Cardiac septum (tissue), 1 donor: ENCODE data around the gene CCDC88B. TPM values are rescaled to one million over a fixed set of nuclear protein-coding genes. Genes with fewer than 3 reads are reported as not detected.

Experiments
- DNase-seq: peaks from one replicate; pipeline ENCODE4 v3.0.0-alpha.2; 2020; ENCODE audit warnings: low spot score
- intact Hi-C: fragments of 100-400 bp; cut with DNase I; formaldehyde crosslinking; loops from one replicate; pipeline ENCODE4 v1.14.0; 2022
- total RNA-seq: library from RNA; stranded (reverse); fragmentation: NEBNext Ultra II Directional; extraction: Animal tissue kit (Norgen Biotek cat#: 25700); gene quantifications from one replicate; pipeline ENCODE4 v1.2.1, GENCODE V29; 2021
- donor health status: DM: no; HTN: no; CAD: no.

The CCDC88B gene
- total RNA-seq, 1 donor from 2014 or later: 6.3 TPM

GRCh38 chr11:64371201-64371600, 31.2 kb downstream of the CCDC88B start:
- no peak for DNase-seq
- intact Hi-C loops: no loop called here

GRCh38 chr11:64372021-64372420, 32.0 kb downstream of the CCDC88B start:
- DNase-seq: no peak
- intact Hi-C loops: no loop called here

DNA sequence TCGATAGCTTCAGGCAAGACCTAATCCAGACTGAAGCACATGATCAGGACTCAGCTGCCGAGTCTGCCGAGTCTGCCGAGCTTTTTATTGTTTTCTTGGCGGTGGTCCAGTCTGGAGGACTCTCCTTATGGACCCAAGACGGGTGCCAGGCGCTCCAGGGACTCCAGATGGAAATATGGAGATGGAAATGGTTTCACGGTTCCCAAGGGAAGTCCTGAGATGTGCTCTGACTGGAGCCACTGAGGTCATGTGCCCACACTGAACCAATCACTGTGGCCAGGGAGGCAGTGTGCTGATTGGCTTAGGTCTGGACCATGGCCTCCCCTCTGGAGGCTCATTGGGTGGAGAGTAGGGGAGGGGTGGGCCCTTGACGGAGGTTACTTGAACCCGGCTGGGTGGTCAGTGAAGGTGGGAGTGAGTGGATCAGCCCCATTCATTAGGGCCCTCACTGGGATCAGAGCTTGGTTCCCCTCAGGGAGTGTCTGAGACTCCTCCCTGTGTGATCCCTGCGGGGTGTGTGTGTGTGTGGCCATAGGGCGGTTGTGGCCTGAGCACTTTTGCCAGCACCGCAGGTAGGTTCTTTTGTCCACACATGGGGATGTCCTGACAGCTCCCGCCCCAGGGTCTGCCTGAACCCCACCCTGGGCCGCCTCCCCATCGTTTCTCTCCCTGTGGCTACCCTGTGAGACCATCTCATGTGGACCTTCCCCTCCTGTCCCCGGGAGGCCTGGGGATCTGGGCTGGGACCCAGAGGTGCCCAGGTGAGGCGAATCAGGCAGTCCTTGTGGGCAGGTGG, 33.0 kb downstream of the CCDC88B start:
- DNase-seq: no peak
- intact Hi-C loops: no loop called here

DNA sequence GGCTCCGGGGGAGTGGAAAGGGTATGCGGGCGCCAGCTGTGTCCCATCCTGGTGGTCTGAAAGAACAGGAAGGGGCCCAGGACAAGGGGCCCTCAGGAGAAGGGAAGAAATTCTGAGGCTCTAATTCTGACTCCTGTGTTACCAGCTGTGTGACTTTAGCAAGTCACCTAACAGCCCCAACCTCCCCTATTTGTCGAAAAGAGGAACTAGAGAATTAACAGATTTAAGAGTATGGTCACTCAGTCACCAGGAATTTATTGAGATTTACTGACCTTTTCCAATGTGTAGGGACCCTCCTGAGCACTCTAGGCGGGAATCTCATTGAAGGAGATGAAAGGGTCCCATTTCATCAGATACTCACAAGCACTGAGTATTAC, 33.6 kb downstream of the CCDC88B start:
- DNase-seq: no peak

GRCh38 chr11:64376071-64376470, 36.1 kb downstream of the CCDC88B start:
- DNase-seq: no peak
- intact Hi-C loops: no loop called here

More for the DNA sequence above, 33.6 kb downstream of the CCDC88B start:
- intact Hi-C loops: no loop called here

GRCh38 chr11:64378335-64378880, 38.4 kb downstream of the CCDC88B start:
- DNase-seq: no peak
- intact Hi-C loops: no loop called here

DNA sequence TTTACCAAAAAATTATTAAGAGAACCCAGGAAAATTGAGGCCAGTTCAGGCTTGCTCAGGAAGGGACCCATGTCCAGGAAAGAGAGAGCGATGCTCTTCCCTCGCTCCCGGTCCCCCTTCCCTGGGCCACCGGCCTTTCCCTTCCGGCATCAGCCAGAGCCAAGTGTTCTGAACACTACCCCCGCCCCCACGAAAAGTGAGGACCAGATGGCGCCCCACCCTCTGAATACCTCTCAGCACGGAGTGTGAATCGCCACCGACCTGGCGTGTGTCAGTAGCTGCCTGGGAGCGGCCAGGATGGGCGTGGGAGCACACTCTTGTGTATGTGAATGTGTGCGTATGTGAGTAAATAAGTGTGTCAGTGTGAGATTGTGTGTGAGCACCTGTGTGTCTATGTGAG, 39.2 kb downstream of the CCDC88B start:
- no peak for DNase-seq
- intact Hi-C loops: no loop called here

DNA sequence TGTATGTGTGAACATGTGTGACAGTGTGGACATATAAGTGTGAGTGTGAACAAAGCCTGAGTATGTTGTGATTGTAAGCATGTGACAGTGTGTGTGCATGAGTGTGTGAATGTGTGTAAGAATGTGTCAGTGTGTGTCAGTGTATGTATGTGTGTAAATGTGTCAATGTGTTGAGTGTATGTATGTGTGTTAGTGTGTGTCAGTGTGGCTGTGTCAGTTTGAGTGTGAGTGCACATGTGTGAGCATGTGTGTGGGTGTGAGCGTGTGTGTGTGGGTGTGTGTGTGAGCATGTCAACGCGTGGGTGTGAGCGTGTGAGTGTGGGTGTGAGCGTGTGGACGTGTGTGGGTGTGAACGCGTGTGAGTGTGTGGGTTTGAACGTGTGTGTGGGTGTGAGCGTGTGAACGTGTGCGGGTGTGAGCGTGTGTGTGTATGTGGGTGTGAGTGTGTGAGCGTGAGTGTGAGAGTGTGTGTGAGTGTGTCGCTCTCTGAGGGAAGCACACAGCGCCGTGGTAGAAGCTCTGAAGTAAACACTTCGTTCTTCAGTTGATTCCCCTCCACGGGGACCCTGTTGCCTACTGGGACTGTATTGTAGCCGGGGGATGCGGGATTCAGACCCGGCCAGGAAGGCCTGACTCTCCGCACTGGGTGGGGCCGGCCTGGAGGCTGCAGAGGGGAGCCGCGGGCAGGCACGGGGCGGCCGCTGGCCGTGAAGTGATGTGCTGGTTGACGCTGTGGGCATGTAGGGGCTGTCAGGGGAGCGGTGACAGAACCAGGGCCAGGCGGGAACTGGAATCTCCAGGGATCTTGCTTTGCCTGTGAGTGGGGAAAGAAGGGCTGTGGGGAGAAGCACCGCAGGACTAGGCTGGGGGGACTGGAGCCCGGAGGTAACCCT, 40.1 kb downstream of the CCDC88B start:
- DNase-seq: no peak
- intact Hi-C loops: no loop called here

- intact Hi-C loops: no loop called here
- no peak for DNase-seq
These were observed 41.3 kb downstream of the CCDC88B start for GRCh38 chr11:64381350-64381749.

DNA sequence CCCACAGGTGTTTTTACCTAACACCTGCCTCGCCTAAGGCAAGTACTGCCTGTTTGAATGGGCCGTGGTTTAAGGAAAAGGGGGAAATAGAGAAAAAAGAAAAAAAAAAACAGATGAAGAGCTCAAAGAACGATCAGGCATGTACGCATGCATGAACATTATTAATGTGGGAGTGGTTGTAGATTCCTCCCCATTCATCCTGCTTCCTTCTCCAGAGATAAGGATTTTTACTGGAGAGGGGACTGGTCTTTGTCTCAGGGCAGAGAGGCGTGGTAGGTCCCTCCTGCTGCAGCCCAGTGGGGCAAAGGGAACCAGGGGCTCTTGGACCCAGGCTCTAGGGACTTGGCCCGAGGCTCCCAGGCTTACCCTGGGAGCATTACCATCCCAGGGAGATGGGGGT, 42.0 kb downstream of the CCDC88B start:
- DNase-seq: no peak

DNA sequence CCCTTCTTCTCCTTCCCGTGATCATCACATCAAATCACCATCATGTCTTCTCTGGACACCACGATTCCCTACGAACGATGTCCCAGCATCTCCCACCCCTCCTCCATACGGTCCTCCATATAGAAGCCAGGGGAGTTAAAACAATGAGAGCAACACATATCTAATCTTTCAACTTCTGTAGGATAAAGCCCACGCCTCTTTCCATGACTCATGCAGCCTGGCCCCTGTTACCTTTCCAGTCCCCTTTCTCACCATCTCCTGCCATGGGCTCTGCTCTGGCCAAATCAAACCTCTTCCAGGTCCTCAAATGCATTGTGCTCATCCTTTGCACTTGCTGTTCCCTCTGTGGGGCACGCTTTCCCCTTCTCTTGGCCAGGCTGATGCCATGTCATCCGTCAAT, 42.6 kb downstream of the CCDC88B start:
- no peak for DNase-seq
- intact Hi-C loops: no loop called here

More for the DNA sequence above, 42.0 kb downstream of the CCDC88B start:
- intact Hi-C loops: no loop called here

- no peak for DNase-seq
- intact Hi-C loops: no loop called here
These were observed 43.6 kb downstream of the CCDC88B start for GRCh38 chr11:64383580-64383979.

DNA sequence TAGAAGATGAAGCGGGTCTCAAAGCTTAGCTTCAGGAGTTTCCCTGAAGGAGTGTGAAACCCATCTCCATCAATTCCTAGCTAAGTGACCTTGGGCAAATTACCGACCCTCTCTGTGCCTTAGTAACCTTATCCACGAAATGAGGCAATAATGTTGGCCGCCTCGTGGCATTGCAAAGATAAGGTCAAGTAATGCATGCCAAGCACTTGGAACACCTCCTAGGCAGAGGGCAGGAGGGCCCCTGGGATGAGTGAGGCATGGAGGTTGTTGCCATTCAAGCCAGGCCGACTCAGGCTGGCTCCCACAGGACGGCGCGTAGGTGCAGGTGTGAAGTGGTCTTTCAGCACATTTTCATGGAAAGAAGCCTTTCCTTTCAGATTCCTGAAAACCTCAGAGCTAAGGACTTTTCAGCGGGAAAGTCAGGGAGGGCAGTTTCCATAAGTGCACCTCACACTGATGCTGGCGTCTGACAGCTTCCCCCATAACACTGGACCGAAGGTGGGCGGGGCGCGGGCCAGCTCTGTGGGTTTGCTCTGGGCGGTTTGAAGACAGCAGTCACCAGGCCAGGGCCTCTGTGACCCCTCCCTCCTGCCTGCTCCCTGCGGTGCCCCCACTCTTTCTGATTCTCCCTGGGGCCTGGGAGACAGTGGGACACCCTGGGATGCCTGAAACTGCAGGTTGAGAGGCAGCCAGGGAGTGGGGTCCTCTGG, 44.2 kb downstream of the CCDC88B start:
- no peak for DNase-seq
- intact Hi-C loops: no loop called here

- no peak for DNase-seq
- intact Hi-C loops: no loop called here
These were observed 45.3 kb downstream of the CCDC88B start for GRCh38 chr11:64384981-64385944.

DNA sequence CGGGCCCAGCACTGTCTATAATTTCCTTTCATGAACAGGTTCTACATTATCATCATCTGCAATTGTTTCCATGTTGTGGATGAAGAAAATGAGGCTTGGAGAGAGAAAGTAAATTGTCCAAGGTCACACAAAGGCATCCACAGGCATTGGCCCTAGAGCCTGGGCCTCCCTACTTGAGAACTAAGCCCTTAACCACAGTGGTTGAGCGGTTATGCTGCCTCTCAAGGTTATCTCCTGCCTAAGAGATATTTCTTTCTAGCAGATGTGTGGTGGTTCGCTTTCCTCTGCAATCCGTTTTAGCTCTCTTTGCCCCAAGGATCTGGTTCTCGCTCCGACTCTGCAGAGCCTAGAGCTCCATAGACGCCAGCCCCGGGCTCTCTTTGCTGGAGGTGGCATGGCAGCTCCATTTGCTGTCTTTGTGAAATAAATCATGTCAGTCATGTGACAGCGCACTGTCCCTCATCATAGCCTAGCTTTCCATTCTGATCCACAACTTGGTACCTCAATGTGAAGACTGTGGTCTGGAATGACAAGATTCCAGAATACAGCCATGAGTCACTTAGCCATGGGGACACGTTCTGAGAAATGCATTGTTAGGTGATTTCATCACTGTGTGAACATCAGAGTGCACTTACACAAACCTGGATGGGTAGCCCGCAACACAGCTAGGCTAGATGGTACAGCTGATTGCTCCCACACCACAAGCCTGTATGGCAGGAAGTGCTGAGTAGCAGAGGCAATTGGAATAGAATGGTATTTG, 46.1 kb downstream of the CCDC88B start:
- intact Hi-C loops: no loop called here
- no peak for DNase-seq

- intact Hi-C loops: no loop called here
- DNase-seq: no peak
These were observed 47.9 kb downstream of the CCDC88B start for GRCh38 chr11:64387916-64388315.

- DNase-seq: no peak
- intact Hi-C loops: no loop called here
These were observed 48.9 kb downstream of the CCDC88B start for GRCh38 chr11:64388894-64389293.

DNA sequence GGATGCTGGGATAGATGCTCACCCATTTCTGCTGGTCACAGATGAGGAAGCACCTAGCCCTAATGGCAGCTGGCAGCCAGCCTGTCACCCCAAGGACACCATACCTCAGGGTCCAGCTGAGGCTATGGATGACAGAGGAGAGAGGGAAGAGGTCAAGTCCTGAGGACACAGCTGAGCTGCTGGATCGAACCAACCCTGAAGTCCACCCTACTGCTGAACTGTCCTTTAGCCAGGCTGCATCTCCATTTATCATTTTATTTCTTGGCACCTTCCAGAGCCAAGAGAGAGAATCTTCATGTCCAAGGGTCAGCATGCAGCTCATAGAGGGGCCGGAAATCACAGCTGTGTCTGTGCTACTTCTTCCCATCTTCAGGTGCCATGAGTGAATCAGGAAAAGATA, 49.8 kb downstream of the CCDC88B start:
- intact Hi-C loops: no loop called here
- no peak for DNase-seq
